GM04504 (cell line): Measurements from ENCODE around the gene INPP4B.
A peak's percentile ranks its signal among the peaks of the same experiment; 100 is the strongest.
"Not testable (repeated sequence)": the region's sequence is repeated elsewhere in the genome, so short reads cannot be mapped to it uniquely, and the experiment has no call there.

ENCODE experiments used
- DNase-seq: peaks from one replicate; pipeline ENCODE4 v3.0.0-alpha.2; 2012; ENCODE audit warnings: low read depth

INPP4B gene

GRCh38 chr4:142407596-142407995 lies 438.5 kb downstream of the INPP4B start:
- no peak for DNase-seq

GRCh38 chr4:142406917-142407501 lies 439.1 kb downstream of the INPP4B start:
- DNase-seq = no peak

GRCh38 chr4:142406499-142406835 lies 439.6 kb downstream of the INPP4B start:
- DNase-seq = no peak

- no peak for DNase-seq
Observed at GRCh38 chr4:142405695-142406498, 440.2 kb downstream of the INPP4B start.

GRCh38 chr4:142405021-142405694 lies 440.9 kb downstream of the INPP4B start:
- DNase-seq = peak; percentile 69

GRCh38 chr4:142404191-142404611 lies 441.9 kb downstream of the INPP4B start:
- no peak for DNase-seq

GRCh38 chr4:142402900-142403299 lies 443.2 kb downstream of the INPP4B start:
- no peak for DNase-seq

- no peak for DNase-seq
Observed at GRCh38 chr4:142402156-142402555, 443.9 kb downstream of the INPP4B start.

GRCh38 chr4:142397364-142397991 lies 448.6 kb downstream of the INPP4B start:
- DNase-seq = not testable (repeated sequence)

- DNase-seq = no peak
Observed at GRCh38 chr4:142396279-142396678, 449.8 kb downstream of the INPP4B start.

GRCh38 chr4:142393127-142393526 lies 453.0 kb downstream of the INPP4B start:
- DNase-seq = no peak

- DNase-seq = no peak
Observed at GRCh38 chr4:142386856-142387255, 459.2 kb downstream of the INPP4B start.

- DNase-seq = no peak
Observed at GRCh38 chr4:142386449-142386848, 459.7 kb downstream of the INPP4B start.

GRCh38 chr4:142383800-142384470 lies 462.2 kb downstream of the INPP4B start:
- DNase-seq = no peak

GRCh38 chr4:142383354-142383753 lies 462.7 kb downstream of the INPP4B start:
- no peak for DNase-seq

GRCh38 chr4:142380052-142380602 lies 466.0 kb downstream of the INPP4B start:
- no peak for DNase-seq

- peak; percentile 88 for DNase-seq
Observed at GRCh38 chr4:142379277-142380051, 466.6 kb downstream of the INPP4B start.

- DNase-seq = no peak
Observed at GRCh38 chr4:142378179-142378578, 467.9 kb downstream of the INPP4B start.

- no peak for DNase-seq
Observed at GRCh38 chr4:142377342-142378091, 468.6 kb downstream of the INPP4B start.

- no peak for DNase-seq
Observed at GRCh38 chr4:142376204-142376603, 469.9 kb downstream of the INPP4B start.
